ENCODE data around the gene SMIM35. TPM values are rescaled to one million over a fixed set of nuclear protein-coding genes. Genes with fewer than 3 reads are reported as not detected.

The SMIM35 gene
- total and polyA plus RNA-seq, 2 of the 4 experiments (the other 2 are of a cell fraction), result not detected

GRCh38 chr11:118005224-118006152 lies 81.3 kb downstream of the SMIM35 start:
- H3K27me3 ChIP-seq (ENCODE audit: control insufficient read depth, insufficient read depth, low read length), result no peaks in the 10 kb centered on the region
- intact Hi-C loops (cut with micrococcal nuclease) (no loop called here), dilution Hi-C loops (cut with HindIII; ENCODE audit: low sequenced_read_pairs, unreplicated experiment) (no loop called here), in situ Hi-C loops (cut with MboI; ENCODE audit: low sequenced_read_pairs) (no loop called here)
- no peak overlapping the region for H4K91ac ChIP-seq (ENCODE audit: insufficient read depth, low read depth, low read length)
- H4K8ac ChIP-seq (ENCODE audit: low read depth in 2 of 2, low read length in 2 of 2), result no peak overlapping the region
- no peak overlapping the region for H3K4me3 ChIP-seq (ENCODE audit: insufficient read depth, low read depth, low read length)
- H3K4me2 ChIP-seq (ENCODE audit: low read depth, low read length), result no peak overlapping the region
- H3K36me3 ChIP-seq (ENCODE audit: control insufficient read depth, insufficient read depth, low read length), result no peaks in the 10 kb centered on the region
- no peaks in the 10 kb centered on the region for H4K20me1 ChIP-seq (ENCODE audit: insufficient read depth, low read length)
- ChIA-PET CTCF (interaction anchor here (1.0 kb wide), 1 partner anchor 48 kb away, joined by 3 read pairs; no protein-coding TSS in a partner anchor), POLR2A (ENCODE audit: unreplicated experiment) (no interaction called here)
- H3K4ac ChIP-seq (ENCODE audit: low read depth, low read length), result no peak overlapping the region
- no peaks in the 10 kb centered on the region for H3K9me3 ChIP-seq (ENCODE audit: control insufficient read depth, insufficient read depth, low read length)
- no peak overlapping the region for H3K56ac ChIP-seq (ENCODE audit: extremely low read depth, insufficient read depth, low read length)
- no peak overlapping the region for H2AK5ac ChIP-seq (ENCODE audit: low read depth, low read length)
- H2AK9ac ChIP-seq (replicated peaks; ENCODE audit: low read depth, low read length, poor library complexity), result no peak overlapping the region
- no peak overlapping the region for H4K5ac ChIP-seq (ENCODE audit: low read depth, low read length)
- H3K9me1 ChIP-seq (ENCODE audit: insufficient read depth, low read length), result no peaks in the 10 kb centered on the region
- H2BK120ac ChIP-seq (ENCODE audit: low read depth, low read length), result no peak overlapping the region
- BruUV-seq (replicated peaks), result no TSS peak
- TF ChIP-seq MAZ (IDR thresholded peaks at IDR 0.05; ENCODE audit: borderline replicate concordance, low read depth, low read length) (no peak), ELK1 (IDR thresholded peaks at IDR 0.05; ENCODE audit: borderline replicate concordance, low read depth, low read length) (no peak), CEBPB (IDR thresholded peaks at IDR 0.05; ENCODE audit: low read depth, low read length) (no peak)
- H3K18ac ChIP-seq (ENCODE audit: low read depth, low read length), result no peak overlapping the region
- H3K9ac ChIP-seq (ENCODE audit: low read depth, low read length), result no peak overlapping the region
- H2BK5ac ChIP-seq (ENCODE audit: low read depth, low read length, poor library complexity, severe bottlenecking), result no peak overlapping the region
- H2AFZ ChIP-seq (replicated peaks; ENCODE audit: low read length, poor library complexity), result no peak overlapping the region
- no peak overlapping the region for H2BK15ac ChIP-seq (ENCODE audit: low read depth, low read length)
- H3K79me1 ChIP-seq (ENCODE audit: low read depth in 1 of 2, low read length in 2 of 2), result no peaks in the 10 kb centered on the region
- ATAC-seq (ENCODE audit: low read depth) (no peak), DNase-seq (no peak)
- no peak overlapping the region for H2BK20ac ChIP-seq (ENCODE audit: low read depth, low read length)
- H3K4me1 ChIP-seq (ENCODE audit: control insufficient read depth, insufficient read depth, low read length), result no peaks in the 10 kb centered on the region
- H3K14ac ChIP-seq (replicated peaks; ENCODE audit: low read depth, low read length), result no peak overlapping the region
- H3K23ac ChIP-seq (ENCODE audit: low read depth, low read length), result no peak overlapping the region
- no peak overlapping the region for H3K27ac ChIP-seq (ENCODE audit: insufficient read depth, low read length)
- 73% methylated on average over 4 of the region's 12 CpGs; no CpG with 5 or more reads in 1 of the 2 experiments for WGBS, 2 experiments (ENCODE audit: extremely low coverage in 2 of 2, insufficient read length in 1 of 2)
